Hepatocyte (in vitro differentiated cells): Measurements from ENCODE around the gene HLA-G. TPM values are rescaled to one million over a fixed set of nuclear protein-coding genes. Genes with fewer than 3 reads are reported as not detected.

ENCODE experiments used
- DNase-seq: peaks from one replicate; pipeline ENCODE4 v3.0.0-alpha.2; 2016; ENCODE audit warnings: low spot score
- H2AFZ ChIP-seq: fragments of 200-600 bp; sonication (generic); 2 replicates; pipeline ENCODE4 v1.6.0; 2016; ENCODE audit warnings: antibody characterized with exemption, mild to moderate bottlenecking
- H3K27ac ChIP-seq: fragments of 200-600 bp; sonication (generic); 2 replicates; pipeline ENCODE4 v1.5.1; 2016; ENCODE audit warnings: mild to moderate bottlenecking
- H3K27me3 ChIP-seq: fragments of 200-600 bp; sonication (generic); 2 replicates; pipeline ENCODE4 v1.6.1; 2016
- H3K36me3 ChIP-seq: fragments of 200-600 bp; sonication (generic); replicated peaks from 2 replicates; pipeline ENCODE4 v1.5.1; 2016; ENCODE audit warnings: low read depth; ENCODE audit not compliant: insufficient read depth
- H3K4me1 ChIP-seq: fragments of 200-600 bp; sonication (generic); 2 replicates; pipeline ENCODE4 v1.5.1; 2016; ENCODE audit warnings: mild to moderate bottlenecking, moderate library complexity; ENCODE audit not compliant: insufficient read depth
- H3K4me2 ChIP-seq: fragments of 200-600 bp; sonication (generic); 2 replicates; pipeline ENCODE4 v1.6.0; 2016
- H3K4me3 ChIP-seq: fragments of 200-600 bp; sonication (generic); 2 replicates; pipeline ENCODE4 v1.5.1; 2016; ENCODE audit warnings: mild to moderate bottlenecking
- H3K79me2 ChIP-seq: fragments of 200-600 bp; sonication (generic); 2 replicates; pipeline ENCODE4 v1.6.0; 2017; ENCODE audit warnings: mild to moderate bottlenecking
- H3K9me2 ChIP-seq: fragments of 200-600 bp; sonication (generic); replicated peaks from 2 replicates; pipeline ENCODE4 v1.6.0; 2017; ENCODE audit warnings: mild to moderate bottlenecking; ENCODE audit not compliant: insufficient read depth
- H3K9me3 ChIP-seq: fragments of 200-600 bp; sonication (generic); 2 replicates; pipeline ENCODE4 v1.5.1; 2016; ENCODE audit warnings: low read depth, mild to moderate bottlenecking
- H4K20me1 ChIP-seq: fragments of 200-600 bp; sonication (generic); 2 replicates; pipeline ENCODE4 v1.6.0; 2016; ENCODE audit warnings: mild to moderate bottlenecking; ENCODE audit not compliant: insufficient read depth, poor library complexity, severe bottlenecking
- EZH2 ChIP-seq: fragments of 200-600 bp; sonication (generic); IDR thresholded peaks from 2 replicates; pipeline ENCODE4 v1.6.1; 2016; ENCODE audit warnings: antibody characterized with exemption, mild to moderate bottlenecking, borderline replicate concordance
- EZH2phosphoT487 ChIP-seq: fragments of 200-600 bp; sonication (generic); IDR thresholded peaks from one replicate; pipeline ENCODE4 v1.6.1; 2018; ENCODE audit warnings: antibody characterized with exemption, mild to moderate bottlenecking, low read depth, moderate library complexity; ENCODE audit not compliant: unreplicated experiment, severe bottlenecking
- WGBS: methylation state at CpG from one replicate; pipeline ENCODE4 v1.1.6; 2016; ENCODE audit warnings: low lambda C conversion rate; ENCODE audit errors: missing lambda C conversion rate; 5-methylcytosine and 5-hydroxymethylcytosine counted together
- polyA plus RNA-seq: library from polyadenylated mRNA; unstranded; fragments of >200 nt; fragmentation: Nextera tagmentation; extraction: Ambion mirVana; gene quantifications from 2 replicates; pipeline ENCODE4 v1.2.1, GENCODE V29; 2016
- total RNA-seq: library from RNA; depleted of rRNA; stranded (reverse); fragments of >200 nt; gene quantifications from 2 replicates; pipeline ENCODE4 v1.2.3, GENCODE V29; 2014
- TF ChIP-seq, protein P1 (sequence below): fragments of 200-600 bp; sonication (generic); IDR thresholded peaks from 2 replicates; pipeline ENCODE4 v1.5.1; 2016; ENCODE audit warnings: antibody characterized with exemption, mild to moderate bottlenecking; ENCODE audit not compliant: poor library complexity

HLA-G gene
- total and polyA plus RNA-seq, 2 experiments from 2014 or later = 2.8 TPM; not detected in 1

GRCh38 chr6:29845405-29846006, 17.9 kb downstream of the HLA-G start:
- H3K27me3 ChIP-seq = peaks cover 19% of the 10 kb centered on the region
- TF ChIP-seq, protein P1, sequence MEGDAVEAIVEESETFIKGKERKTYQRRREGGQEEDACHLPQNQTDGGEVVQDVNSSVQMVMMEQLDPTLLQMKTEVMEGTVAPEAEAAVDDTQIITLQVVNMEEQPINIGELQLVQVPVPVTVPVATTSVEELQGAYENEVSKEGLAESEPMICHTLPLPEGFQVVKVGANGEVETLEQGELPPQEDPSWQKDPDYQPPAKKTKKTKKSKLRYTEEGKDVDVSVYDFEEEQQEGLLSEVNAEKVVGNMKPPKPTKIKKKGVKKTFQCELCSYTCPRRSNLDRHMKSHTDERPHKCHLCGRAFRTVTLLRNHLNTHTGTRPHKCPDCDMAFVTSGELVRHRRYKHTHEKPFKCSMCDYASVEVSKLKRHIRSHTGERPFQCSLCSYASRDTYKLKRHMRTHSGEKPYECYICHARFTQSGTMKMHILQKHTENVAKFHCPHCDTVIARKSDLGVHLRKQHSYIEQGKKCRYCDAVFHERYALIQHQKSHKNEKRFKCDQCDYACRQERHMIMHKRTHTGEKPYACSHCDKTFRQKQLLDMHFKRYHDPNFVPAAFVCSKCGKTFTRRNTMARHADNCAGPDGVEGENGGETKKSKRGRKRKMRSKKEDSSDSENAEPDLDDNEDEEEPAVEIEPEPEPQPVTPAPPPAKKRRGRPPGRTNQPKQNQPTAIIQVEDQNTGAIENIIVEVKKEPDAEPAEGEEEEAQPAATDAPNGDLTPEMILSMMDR = no peak
- no peak for TF ChIP-seq EZH2phosphoT487
- TF ChIP-seq EZH2 = no peak
- H3K27ac ChIP-seq = peak overlapping the region; percentile 84
- DNase-seq = peak; percentile 57
- no peaks in the 10 kb centered on the region for H3K79me2 ChIP-seq
- H3K36me3 ChIP-seq = no peaks in the 10 kb centered on the region
- H2AFZ ChIP-seq = no peak overlapping the region
- no peaks in the 10 kb centered on the region for H3K9me2 ChIP-seq
- no peaks in the 10 kb centered on the region for H3K4me1 ChIP-seq
- H3K9me3 ChIP-seq = no peaks in the 10 kb centered on the region
- H3K4me2 ChIP-seq = no peak overlapping the region
- H4K20me1 ChIP-seq = no peaks in the 10 kb centered on the region
- no peak overlapping the region for H3K4me3 ChIP-seq
- 81% methylated on average over 2 of the region's 2 CpGs for WGBS

DNA sequence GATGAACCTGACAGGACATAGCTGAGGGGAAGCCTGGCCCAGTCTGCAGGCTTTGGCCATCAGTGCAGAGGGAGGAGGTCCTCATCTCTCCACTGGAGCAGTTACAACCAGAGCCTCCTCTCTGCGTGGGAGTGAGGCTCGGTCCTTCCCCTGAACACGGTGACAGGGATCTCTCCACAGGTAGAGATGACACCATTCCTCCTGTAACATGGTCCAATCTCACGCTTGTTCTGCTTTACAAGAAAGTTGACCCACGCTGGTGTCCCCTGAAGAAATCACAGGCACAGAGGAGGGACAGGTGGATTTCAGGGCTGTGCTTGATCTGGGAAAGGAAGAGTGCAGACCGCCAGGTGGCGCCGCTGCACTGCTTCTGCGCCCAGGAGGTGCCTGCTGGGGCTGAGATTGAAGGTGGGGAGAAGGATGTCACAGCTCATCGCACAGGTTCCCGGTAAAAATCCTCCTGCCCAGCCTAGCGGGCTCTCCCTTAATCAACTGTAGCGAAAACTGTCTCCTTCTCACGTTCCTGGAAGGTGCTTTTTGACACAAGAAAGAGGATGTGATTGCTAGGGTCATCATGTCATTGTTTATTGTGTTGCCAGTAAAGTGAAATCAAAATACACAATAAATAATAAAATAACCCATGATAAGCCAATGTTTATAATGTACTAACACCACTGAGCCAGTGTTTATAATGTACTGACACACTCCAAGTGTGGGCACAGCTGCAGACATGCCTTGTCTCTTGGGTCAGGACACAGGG, 20.4 kb downstream of the HLA-G start:
- H3K4me3 ChIP-seq = no peak overlapping the region
- WGBS = 14% methylated on average over 14 of the region's 14 CpGs
- peaks cover 20% of the 10 kb centered on the region for H3K27me3 ChIP-seq
- no peaks in the 10 kb centered on the region for H3K36me3 ChIP-seq
- H3K9me3 ChIP-seq = no peaks in the 10 kb centered on the region
- H2AFZ ChIP-seq = no peak overlapping the region
- H3K27ac ChIP-seq = no peak overlapping the region
- TF ChIP-seq EZH2phosphoT487 = no peak
- TF ChIP-seq EZH2 = no peak
- TF ChIP-seq, protein P1 = peak; percentile 93
- DNase-seq = peak; percentile 87
- no peaks in the 10 kb centered on the region for H3K4me1 ChIP-seq
- H3K4me2 ChIP-seq = no peak overlapping the region
- no peaks in the 10 kb centered on the region for H4K20me1 ChIP-seq
- no peaks in the 10 kb centered on the region for H3K9me2 ChIP-seq
- no peaks in the 10 kb centered on the region for H3K79me2 ChIP-seq

DNA sequence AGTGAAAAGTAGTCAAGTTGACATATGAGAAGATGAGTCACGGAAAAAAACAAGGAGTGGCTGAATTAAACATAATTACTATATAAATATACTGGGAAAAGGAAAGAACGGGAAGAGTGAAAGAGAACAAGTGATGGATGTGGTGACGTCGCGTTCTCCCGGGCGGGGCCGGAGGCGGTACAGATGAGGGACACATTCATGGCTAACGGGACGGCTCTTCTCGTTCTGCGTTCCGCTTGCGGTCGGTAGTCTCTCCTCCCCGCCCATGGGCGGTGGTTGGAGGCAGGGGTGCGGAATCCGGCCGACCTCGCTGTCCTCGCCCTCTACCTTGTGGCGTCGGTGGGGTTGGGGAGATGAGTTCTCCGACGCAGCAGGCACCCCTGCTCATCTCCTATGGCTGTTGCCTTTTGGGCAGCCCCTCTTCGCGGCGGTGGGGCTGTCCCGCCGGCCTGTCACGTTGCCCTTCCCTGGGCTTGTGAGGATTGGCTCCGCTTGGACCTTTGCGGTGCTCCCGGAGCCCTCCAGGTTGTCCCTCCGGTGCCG, 22.5 kb downstream of the HLA-G start:
- Histone ChIP-seq H3K4me1 (no peaks in the 10 kb centered on the region), H3K4me2 (no peak overlapping the region), H3K4me3 (no peak overlapping the region), H4K20me1 (no peaks in the 10 kb centered on the region), H3K79me2 (no peaks in the 10 kb centered on the region), H3K36me3 (no peaks in the 10 kb centered on the region), H3K9me2 (no peaks in the 10 kb centered on the region), H3K9me3 (no peaks in the 10 kb centered on the region), H2AFZ (no peak overlapping the region), H3K27ac (no peak overlapping the region), H3K27me3 (peaks cover 33% of the 10 kb centered on the region)
- 87% methylated on average over 34 of the region's 38 CpGs for WGBS
- TF ChIP-seq EZH2 (no peak), EZH2phosphoT487 (no peak)
- TF ChIP-seq, protein P1 = no peak
- no peak for DNase-seq
